Ishikawa (cell line): Measurements from ENCODE around the gene GALNTL6.

Source experiments
- CEBPB ChIP-seq: IDR thresholded peaks from 2 replicates; pipeline ENCODE4 v1.6.1; 2012
- CREB1 ChIP-seq: IDR thresholded peaks from 2 replicates; pipeline ENCODE4 v1.6.1; 2012; ENCODE audit warnings: low read depth
- EGR1 ChIP-seq: IDR thresholded peaks from 2 replicates; pipeline ENCODE4 v1.6.1; 2012
- EP300 ChIP-seq: IDR thresholded peaks from 2 replicates; pipeline ENCODE4 v1.6.1; 2012; ENCODE audit warnings: borderline replicate concordance
- FOXM1 ChIP-seq: IDR thresholded peaks from 2 replicates; pipeline ENCODE4 v1.6.1; 2012; ENCODE audit warnings: low read depth, borderline replicate concordance
- MAX ChIP-seq: IDR thresholded peaks from 2 replicates; pipeline ENCODE4 v1.6.1; 2012
- NFIC ChIP-seq: IDR thresholded peaks from 2 replicates; pipeline ENCODE4 v1.6.1; 2012
- RAD21 ChIP-seq: IDR thresholded peaks from 2 replicates; pipeline ENCODE4 v1.6.1; 2012; ENCODE audit warnings: low read depth
- REST ChIP-seq: IDR thresholded peaks from 2 replicates; pipeline ENCODE4 v1.6.1; 2012; ENCODE audit warnings: low read depth, mild to moderate bottlenecking
- TAF1 ChIP-seq: IDR thresholded peaks from 2 replicates; pipeline ENCODE4 v1.6.1; 2012; ENCODE audit warnings: low read depth, mild to moderate bottlenecking
- TCF12 ChIP-seq: IDR thresholded peaks from 2 replicates; pipeline ENCODE4 v1.6.1; 2012; ENCODE audit warnings: low read depth
- TEAD4 ChIP-seq: IDR thresholded peaks from 2 replicates; pipeline ENCODE4 v1.6.1; 2012
- YY1 ChIP-seq: IDR thresholded peaks from 2 replicates; pipeline ENCODE4 v1.6.1; 2012; ENCODE audit warnings: low read depth
- ZBTB7A ChIP-seq: IDR thresholded peaks from 2 replicates; pipeline ENCODE4 v1.6.1; 2012; ENCODE audit warnings: low read depth
- TF ChIP-seq, protein P1 (sequence below): IDR thresholded peaks from 2 replicates; pipeline ENCODE4 v1.6.1; 2012

GALNTL6 gene

GRCh38 chr4:172998527-172999469 is 1185.6 kb downstream of the GALNTL6 start:
- TF ChIP-seq TCF12 (no peak), RAD21 (no peak), NFIC (peak; percentile 35; the same call in 1 of the 2 replicates), EP300 (peak; percentile 57; the same call in 1 of the 2 replicates), REST (no peak), ZBTB7A (no peak), EGR1 (no peak), CEBPB (peak; percentile 32), MAX (no peak), TAF1 (no peak), YY1 (no peak), TEAD4 (peak; percentile 39; the same call in 1 of the 2 replicates), FOXM1 (peak; percentile 23; the same call in 1 of the 2 replicates), CREB1 (no peak)
- TF ChIP-seq, protein P1, sequence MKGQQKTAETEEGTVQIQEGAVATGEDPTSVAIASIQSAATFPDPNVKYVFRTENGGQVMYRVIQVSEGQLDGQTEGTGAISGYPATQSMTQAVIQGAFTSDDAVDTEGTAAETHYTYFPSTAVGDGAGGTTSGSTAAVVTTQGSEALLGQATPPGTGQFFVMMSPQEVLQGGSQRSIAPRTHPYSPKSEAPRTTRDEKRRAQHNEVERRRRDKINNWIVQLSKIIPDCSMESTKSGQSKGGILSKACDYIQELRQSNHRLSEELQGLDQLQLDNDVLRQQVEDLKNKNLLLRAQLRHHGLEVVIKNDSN: no peak

DNA sequence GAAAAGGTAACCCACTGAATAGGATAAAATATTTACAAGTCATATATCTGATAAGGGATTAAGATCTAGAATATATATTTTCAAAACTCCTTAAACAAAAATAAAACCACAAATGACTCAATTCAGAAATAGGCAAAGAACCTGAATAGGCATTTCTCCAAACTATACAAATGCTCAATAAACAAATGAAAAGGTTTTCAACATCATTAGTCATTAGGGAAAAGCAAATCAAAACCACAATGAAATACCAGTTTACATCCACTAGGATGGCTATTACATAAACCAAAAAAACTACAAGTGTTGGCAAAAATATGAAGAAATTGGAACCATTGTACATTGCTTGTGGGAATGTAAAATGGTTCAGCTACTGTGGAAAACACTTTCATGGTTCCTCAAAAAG is 1188.4 kb downstream of the GALNTL6 start:
- no peak for TF ChIP-seq NFIC
- no peak for TF ChIP-seq FOXM1
- no peak for TF ChIP-seq ZBTB7A

- TF ChIP-seq MAX (no peak), TEAD4 (no peak), EP300 (no peak), TAF1 (no peak)
- TF ChIP-seq, protein P1: no peak
Observed at GRCh38 chr4:173002830-173003561, 1189.8 kb downstream of the GALNTL6 start.

GRCh38 chr4:173005912-173006633 is 1192.9 kb downstream of the GALNTL6 start:
- TF ChIP-seq, protein P1: no peak
- no peak for TF ChIP-seq NFIC
- TF ChIP-seq CREB1: no peak
- TF ChIP-seq TEAD4: no peak
- no peak for TF ChIP-seq YY1
- TF ChIP-seq FOXM1: no peak
- TF ChIP-seq TAF1: no peak
- TF ChIP-seq REST: no peak
- no peak for TF ChIP-seq RAD21
- TF ChIP-seq CEBPB: no peak
- TF ChIP-seq MAX: no peak
- no peak for TF ChIP-seq EP300
- TF ChIP-seq ZBTB7A: no peak
- no peak for TF ChIP-seq TCF12
- no peak for TF ChIP-seq EGR1
